K562 (cell line): ENCODE data around the gene TGM5. TPM values are rescaled to one million over a fixed set of nuclear protein-coding genes. Genes with fewer than 3 reads are reported as not detected.

Experiments used
- ATAC-seq: fragments of 200-7000 bp; cut with Tn5 transposase; 3 replicates; pipeline ENCODE4 v1.9.1; 2020; ENCODE audit warnings: moderate library complexity
- BruUV-seq: library from RNA; stranded (reverse); fragments of 400-500 nt; replicated peaks from 2 replicates; lab custom pipeline; 2021; lab: Mats Ljungman, UMichigan
- CTCF ChIA-PET: fragments of 300-600 bp; formaldehyde crosslinking; extraction: SDS; loops from one replicate; lab custom pipeline; 2021; ENCODE audit warnings: low intra/inter-chr PET ratio; lab: Yijun Ruan, JAX
- POLR2A ChIA-PET: fragments of 300-600, 350-650 bp; sonication (Branson Sonifier 250); formaldehyde crosslinking; extraction: SDS; loops from one replicate; lab custom pipeline; 2021; ENCODE audit warnings: antibody characterized with exemption, inconsistent platforms; lab: Yijun Ruan, JAX
- DNase-seq, 4 experiments: peaks; one replicate each; pipeline versions ENCODE4 v3.0.0 to v3.0.0-alpha.2; 2011 to 2018; ENCODE audit warnings: low spot score in 3 of 4, mixed read lengths in 3 of 4; ENCODE audit errors: extremely low read depth in 1 of 4
- FAIRE-seq: peaks from 2 replicates; lab custom pipeline; 2011; peaks lifted over from hg19 to GRCh38; lab: Jason Lieb, UNC
- H2AFZ ChIP-seq: 2 replicates; pipeline ENCODE4 v1.6.0; 2011; ENCODE audit warnings: low read depth, low read length, control low read depth, inconsistent platforms
- H3K27ac ChIP-seq: fragments of 200-600 bp; 3 replicates; pipeline ENCODE4 v1.8.0; 2011; ENCODE audit warnings: low read depth, mild to moderate bottlenecking, control low read depth, inconsistent platforms, low read length, moderate library complexity, mixed read lengths; ENCODE audit errors: extremely low read depth
- H3K27me3 ChIP-seq, 2 experiments: fragments of 300-600 bp in 1 of 2; 2 replicates in 1 of 2; 3 replicates in 1 of 2; pipeline versions ENCODE4 v1.6.0 to v1.8.0; 2011; ENCODE audit warnings: inconsistent platforms in 2 of 2, low read length in 2 of 2, mild to moderate bottlenecking in 1 of 2, mixed read lengths in 1 of 2, moderate library complexity in 1 of 2; ENCODE audit not compliant: control insufficient read depth in 2 of 2, insufficient read depth in 2 of 2
- H3K36me3 ChIP-seq: fragments of 300-600 bp; 3 replicates; pipeline ENCODE4 v1.8.0; 2011; ENCODE audit warnings: mild to moderate bottlenecking, low read length, inconsistent platforms; ENCODE audit not compliant: control insufficient read depth, insufficient read depth
- H3K4me1 ChIP-seq, 2 experiments: fragments of 200-600 bp in 1 of 2; replicated peaks in 1 of 2; 2 replicates in 1 of 2; 3 replicates in 1 of 2; pipeline versions ENCODE4 v1.5.1 to v1.8.0; 2011; ENCODE audit warnings: inconsistent platforms in 2 of 2, low read length in 2 of 2, mild to moderate bottlenecking in 1 of 2, mixed read lengths in 1 of 2, moderate library complexity in 1 of 2; ENCODE audit not compliant: control insufficient read depth in 2 of 2, insufficient read depth in 2 of 2
- H3K4me2 ChIP-seq: 2 replicates; pipeline ENCODE4 v1.6.1; 2011; ENCODE audit warnings: low read length, control low read depth, inconsistent platforms, mixed read lengths; ENCODE audit not compliant: insufficient read depth
- H3K4me3 ChIP-seq: fragments of 200-600 bp; sonication (generic), shearing (Covaris generic); 2 replicates; pipeline ENCODE4 v1.5.1; 2016; ENCODE audit warnings: control low read depth, inconsistent platforms
- H3K79me2 ChIP-seq: fragments of 200-600 bp; 3 replicates; pipeline ENCODE4 v1.8.0; 2011; ENCODE audit warnings: low read length, inconsistent platforms; ENCODE audit not compliant: control insufficient read depth, insufficient read depth
- H3K9ac ChIP-seq, 2 experiments: 2 replicates each; pipeline versions ENCODE4 v1.6.0 to v1.6.1; 2011; ENCODE audit warnings: low read depth in 2 of 2, low read length in 2 of 2, control low read depth in 1 of 2, inconsistent platforms in 1 of 2, mild to moderate bottlenecking in 1 of 2, mixed read lengths in 1 of 2; ENCODE audit not compliant: insufficient read depth in 1 of 2
- H3K9me1 ChIP-seq: one replicate; pipeline ENCODE4 v1.6.0; 2011; ENCODE audit warnings: inconsistent platforms, mild to moderate bottlenecking, low read length, moderate library complexity; ENCODE audit not compliant: control insufficient read depth, insufficient read depth
- H3K9me3 ChIP-seq: replicated peaks from 2 replicates; pipeline ENCODE4 v1.5.1; 2011; ENCODE audit warnings: low read depth, low read length, inconsistent platforms; ENCODE audit not compliant: control insufficient read depth, insufficient read depth
- H4K20me1 ChIP-seq: replicated peaks from 2 replicates; pipeline ENCODE4 v1.6.1; 2011; ENCODE audit warnings: low read length, inconsistent platforms, mixed read lengths; ENCODE audit not compliant: control insufficient read depth, insufficient read depth
- ATF1 ChIP-seq, 2 experiments: fragments of 450-650 bp in 1 of 2; IDR thresholded peaks; 2 replicates each; pipeline ENCODE4 v1.6.1; 2016; ENCODE audit warnings: missing compliant biosample characterization in 1 of 2, missing genetic modification characterization in 1 of 2
- CHD2 ChIP-seq: IDR thresholded peaks from 2 replicates; pipeline ENCODE4 v1.6.1; 2011; ENCODE audit warnings: low read depth, low read length
- FOXM1 ChIP-seq, 2 experiments: fragments of 450-650 bp in 1 of 2; sonication (generic) in 1 of 2; formaldehyde crosslinking in 1 of 2; IDR thresholded peaks; 2 replicates each; pipeline versions ENCODE4 v1.6.1 to v1.9.0; 2017 to 2022; ENCODE audit warnings: low read depth in 2 of 2, mild to moderate bottlenecking in 2 of 2, missing genetic modification reagents in 1 of 2, moderate library complexity in 1 of 2
- GTF2F1 ChIP-seq: IDR thresholded peaks from 2 replicates; pipeline ENCODE4 v1.6.1; 2011; ENCODE audit warnings: low read depth, low read length, improper control_type of control experiment
- HNRNPUL1 ChIP-seq: fragments of 200-400 bp; formaldehyde crosslinking; IDR thresholded peaks from 2 replicates; pipeline ENCODE4 v1.6.1; 2017; ENCODE audit warnings: low read length
- MBD1 ChIP-seq: fragments of 250-450 bp; sonication (Bioruptor Pico); IDR thresholded peaks from 2 replicates; pipeline ENCODE4 v1.8.0; 2022; ENCODE audit warnings: inconsistent platforms
- MEF2A ChIP-seq: IDR thresholded peaks from 2 replicates; pipeline ENCODE4 v1.6.1; 2011; ENCODE audit warnings: low read depth, mild to moderate bottlenecking, low read length, moderate library complexity; ENCODE audit not compliant: control insufficient read depth
- NBN ChIP-seq: fragments of 450-650 bp; IDR thresholded peaks from 2 replicates; pipeline ENCODE4 v1.6.1; 2016; ENCODE audit warnings: low read depth, mild to moderate bottlenecking
- NR2F6 ChIP-seq: fragments of 450-650 bp; formaldehyde crosslinking; IDR thresholded peaks from 2 replicates; pipeline ENCODE4 v1.4.0; 2020; ENCODE audit warnings: mild to moderate bottlenecking
- TFAM ChIP-seq: fragments of 250-450 bp; sonication (Bioruptor Pico); conservative IDR thresholded peaks from 2 replicates; pipeline ENCODE4 v1.5.0; 2021; ENCODE audit warnings: mild to moderate bottlenecking, moderate library complexity
- ZNF165 ChIP-seq: fragments of 250-450 bp; sonication (Bioruptor Pico); IDR thresholded peaks from 2 replicates; pipeline ENCODE4 v1.4.0; 2020; ENCODE audit warnings: borderline replicate concordance
- ZNF609 ChIP-seq: sonication (generic); formaldehyde crosslinking; IDR thresholded peaks from 2 replicates; pipeline ENCODE4 v1.8.1; 2023; ENCODE audit warnings: missing genetic modification reagents, mild to moderate bottlenecking, borderline replicate concordance
- ZNF668 ChIP-seq: fragments of 250-450 bp; sonication (Bioruptor Pico); IDR thresholded peaks from 2 replicates; pipeline ENCODE4 v1.8.0; 2022; ENCODE audit warnings: mild to moderate bottlenecking, inconsistent platforms
- WGBS: fragments of 100-300 bp; shearing (Covaris generic); methylation state at CpG from one replicate; pipeline ENCODE4 v1.1.6; 2016; ENCODE audit warnings: low coverage, mixed read lengths; ENCODE audit not compliant: insufficient coverage; ENCODE audit errors: missing lambda C conversion rate; 5-methylcytosine and 5-hydroxymethylcytosine counted together
- in situ Hi-C: fragments of 300-500 bp; cut with MboI; formaldehyde crosslinking; loops from 4 replicates; pipeline ENCODE4 v1.15.0; 2018; ENCODE audit warnings: inconsistent platforms, mixed read lengths
- intact Hi-C: fragments of 100-400 bp; cut with micrococcal nuclease; formaldehyde crosslinking; loops from 2 replicates; pipeline ENCODE4 v1.14.2; 2022
- polyA plus RNA-seq, 8 experiments: library from polyadenylated mRNA; depleted of rRNA in 4 of 8; stranded (reverse) in 5 of 8; unstranded in 3 of 8; fragments of >200 nt; fragmentation: Nextera tagmentation in 2 of 8; fragmentation: Illumina TruSeq in 1 of 8; extraction: Ambion mirVana in 2 of 8; extraction: Trizol in 1 of 8; gene quantifications; 2 replicates each; pipeline versions ENCODE4 v1.2.1 to v1.2.3, GENCODE V29; 2011 to 2014; ENCODE audit warnings: inconsistent platforms in 1 of 8, missing spikeins in 1 of 8
- total RNA-seq, 7 experiments: library from RNA; depleted of rRNA in 6 of 7; stranded (reverse); fragments of >200 nt in 6 of 7; fragmentation: Illumina TruSeq in 2 of 7; extraction: Trizol in 2 of 7; gene quantifications; 2 replicates each; pipeline versions ENCODE4 v1.2.1 to v1.2.3, GENCODE V29; 2011 to 2021; ENCODE audit warnings: low replicate concordance in 1 of 7
- TF ChIP-seq, protein P1 (sequence below): sonication (generic); formaldehyde crosslinking; IDR thresholded peaks from 2 replicates; pipeline ENCODE4 v1.8.0; 2022; ENCODE audit warnings: mild to moderate bottlenecking, missing genetic modification reagents

The TGM5 gene
- total and polyA plus RNA-seq, 9 of the 15 experiments (the other 6 are each of a cell fraction or from before 2014, with no cell fraction given), result 0.03 to 0.10 (median 0.07) TPM; not detected in 6

DNA sequence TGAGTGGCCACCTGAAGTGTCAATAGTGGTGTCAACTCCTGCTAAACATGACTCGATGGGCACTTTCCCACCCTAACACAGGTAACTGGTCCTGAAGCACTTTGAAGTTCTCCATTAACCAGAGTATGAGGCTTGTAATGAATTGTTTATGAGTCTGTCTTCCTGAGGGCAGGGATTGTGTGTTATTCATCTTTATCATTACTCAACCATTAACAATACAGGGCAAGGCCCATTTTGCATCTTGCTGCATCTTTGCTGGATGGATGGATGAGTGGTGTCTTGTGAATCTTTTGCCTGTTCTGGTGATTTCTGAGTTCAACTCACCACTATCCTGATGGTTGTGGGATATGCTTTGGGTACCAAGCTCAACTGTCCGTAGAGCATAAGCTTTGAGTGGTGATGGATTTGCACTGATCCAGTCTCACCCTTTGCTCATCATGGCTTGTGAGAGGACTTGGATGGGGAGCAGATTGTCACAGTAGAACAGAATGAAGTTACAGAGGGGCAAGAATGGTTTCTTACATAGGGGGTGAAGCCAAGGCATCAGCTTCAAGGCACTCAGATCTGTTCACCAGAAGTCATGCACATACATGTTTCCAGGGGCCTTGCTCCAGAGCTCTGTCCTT lies 23.6 kb downstream of the TGM5 start:
- Histone ChIP-seq H4K20me1 (no peaks in the 10 kb centered on the region), H3K4me3 (no peak overlapping the region), H2AFZ (no peak overlapping the region), H3K9ac (no peak overlapping the region), H3K9me3 (no peaks in the 10 kb centered on the region), H3K4me2 (no peak overlapping the region), H3K79me2 (no peaks in the 10 kb centered on the region), H3K36me3 (no peaks in the 10 kb centered on the region), H3K27me3 (no peaks in the 10 kb centered on the region), H3K4me1 (peaks cover 8 to 17% of the 10 kb centered on the region in 2 experiments), H3K27ac (no peak overlapping the region), H3K9me1 (no peaks in the 10 kb centered on the region)
- in situ Hi-C loops (no loop called here), intact Hi-C loops (no loop called here)
- DNase-seq (no peak), ATAC-seq (no peak), FAIRE-seq (no peak)
- CTCF ChIA-PET, result no interaction called here
- no TSS peak for BruUV-seq
- POLR2A ChIA-PET, result interaction anchor here (1.4 kb wide), 1 partner anchor 24 kb away, joined by 4 read pairs; no protein-coding TSS in a partner anchor
- 9% methylated on average over 2 of the region's 2 CpGs for WGBS
- TF ChIP-seq, protein P1, sequence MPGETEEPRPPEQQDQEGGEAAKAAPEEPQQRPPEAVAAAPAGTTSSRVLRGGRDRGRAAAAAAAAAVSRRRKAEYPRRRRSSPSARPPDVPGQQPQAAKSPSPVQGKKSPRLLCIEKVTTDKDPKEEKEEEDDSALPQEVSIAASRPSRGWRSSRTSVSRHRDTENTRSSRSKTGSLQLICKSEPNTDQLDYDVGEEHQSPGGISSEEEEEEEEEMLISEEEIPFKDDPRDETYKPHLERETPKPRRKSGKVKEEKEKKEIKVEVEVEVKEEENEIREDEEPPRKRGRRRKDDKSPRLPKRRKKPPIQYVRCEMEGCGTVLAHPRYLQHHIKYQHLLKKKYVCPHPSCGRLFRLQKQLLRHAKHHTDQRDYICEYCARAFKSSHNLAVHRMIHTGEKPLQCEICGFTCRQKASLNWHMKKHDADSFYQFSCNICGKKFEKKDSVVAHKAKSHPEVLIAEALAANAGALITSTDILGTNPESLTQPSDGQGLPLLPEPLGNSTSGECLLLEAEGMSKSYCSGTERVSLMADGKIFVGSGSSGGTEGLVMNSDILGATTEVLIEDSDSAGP (CRISPR knock-in tag), result no peak
- TF ChIP-seq TFAM (CRISPR knock-in tag) (no peak), FOXM1 (IDR thresholded peaks at IDR 0.05; ENCODE audit: low read depth) (no peak), FOXM1 (CRISPR knock-in tag; IDR thresholded peaks at IDR 0.05; ENCODE audit: low read depth) (no peak), MBD1 (no peak), NBN (no peak), NR2F6 (no peak), HNRNPUL1 (no peak), MEF2A (no peak), ZNF165 (CRISPR knock-in tag) (no peak), ZNF668 (CRISPR knock-in tag) (no peak), CHD2 (no peak), ZNF609 (CRISPR knock-in tag) (no peak), GTF2F1 (no peak), ATF1 (CRISPR knock-in tag; IDR thresholded peaks at IDR 0.05) (no peak), ATF1 (tag; IDR thresholded peaks at IDR 0.05) (no peak)
